GM18505 (cell line): ENCODE data around the gene MAJIN.
"Not testable (repeated sequence)": the region's sequence is repeated elsewhere in the genome, so short reads cannot be mapped to it uniquely, and the experiment has no call there.

ENCODE experiments used
- ATAC-seq: cut with Tn5 transposase; IDR thresholded peaks from one replicate; pipeline ENCODE4 v1.9.1; 2021; ENCODE audit not compliant: unreplicated experiment
- POLR2A ChIP-seq: IDR thresholded peaks from 4 replicates; pipeline ENCODE4 v1.6.1; 2011; ENCODE audit warnings: borderline replicate concordance; ENCODE audit not compliant: insufficient read depth, insufficient read length; ENCODE audit errors: extremely low read depth

Gene MAJIN, protein sequence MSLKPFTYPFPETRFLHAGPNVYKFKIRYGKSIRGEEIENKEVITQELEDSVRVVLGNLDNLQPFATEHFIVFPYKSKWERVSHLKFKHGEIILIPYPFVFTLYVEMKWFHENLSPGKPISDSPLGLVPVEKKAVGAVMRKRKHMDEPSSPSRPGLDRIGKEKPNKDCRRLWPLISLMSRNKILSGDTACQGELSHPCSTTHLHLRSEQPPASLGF

DNA sequence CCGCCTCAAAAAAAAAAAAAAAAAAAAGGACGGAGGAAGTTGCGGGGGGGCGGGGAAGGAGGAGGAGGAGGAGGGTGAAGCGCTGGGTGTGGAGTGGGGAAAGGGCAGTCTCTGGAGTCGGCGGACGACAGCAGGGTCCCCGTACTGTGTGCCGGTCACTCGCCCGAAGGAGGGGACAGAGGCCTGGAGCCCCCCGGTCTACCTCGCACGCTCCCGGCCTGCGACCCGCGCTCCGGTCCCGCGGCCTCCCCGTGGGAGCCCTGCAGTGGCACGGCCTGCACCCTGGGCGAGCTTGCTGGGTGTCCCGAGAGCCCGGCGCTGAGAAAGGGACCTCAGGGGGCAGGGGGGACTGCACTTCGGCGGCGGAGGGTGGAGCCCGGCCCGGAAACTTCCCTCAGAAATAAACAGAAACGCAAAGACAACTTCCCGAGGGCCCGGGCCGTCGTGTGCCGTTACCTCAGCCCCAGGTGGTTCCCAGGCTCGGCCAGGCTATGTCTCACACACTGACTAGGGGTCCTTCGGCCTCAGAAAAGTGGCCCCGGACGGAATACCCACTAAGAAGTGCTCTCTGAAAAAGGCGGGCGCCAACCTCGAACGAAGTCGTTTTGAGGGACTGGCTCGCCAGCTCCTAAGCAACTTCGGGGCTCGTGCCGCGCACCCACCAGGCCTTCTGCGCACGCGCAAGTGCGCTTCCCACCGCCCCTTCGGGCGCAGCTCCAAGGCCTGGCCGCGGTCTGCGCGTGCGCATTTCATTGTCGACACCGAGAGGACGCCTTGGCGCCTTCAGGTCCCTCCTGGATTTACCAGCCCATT, at the start of gene MAJIN:
Gene MAJIN (minus strand): TSS at position 688 of the 813 bp plus-strand sequence. CDS start 12,703 bp downstream, outside the sequence.
- no peak for ATAC-seq
- TF ChIP-seq POLR2A, result no peak

DNA sequence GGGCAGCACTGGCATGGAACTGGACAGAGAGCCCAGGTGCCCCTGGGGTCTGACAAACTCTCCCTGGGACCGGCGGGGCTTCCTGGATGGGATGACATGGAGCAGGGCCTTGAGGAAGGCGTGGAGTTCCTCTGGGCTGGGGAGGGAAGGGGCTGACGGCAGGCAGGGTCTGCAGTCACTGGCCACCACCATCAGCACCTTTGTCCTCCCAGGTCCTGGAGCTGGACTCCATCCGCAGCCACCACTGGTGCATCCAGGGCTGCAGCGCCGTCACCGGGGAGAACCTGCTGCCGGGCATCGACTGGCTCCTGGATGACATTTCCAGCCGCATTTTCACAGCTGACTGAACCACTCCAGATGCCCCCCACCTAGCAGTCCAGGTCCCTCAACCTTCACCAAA, 49.6 kb upstream of the MAJIN start:
- ATAC-seq, result no peak
- TF ChIP-seq POLR2A, result no peak

DNA sequence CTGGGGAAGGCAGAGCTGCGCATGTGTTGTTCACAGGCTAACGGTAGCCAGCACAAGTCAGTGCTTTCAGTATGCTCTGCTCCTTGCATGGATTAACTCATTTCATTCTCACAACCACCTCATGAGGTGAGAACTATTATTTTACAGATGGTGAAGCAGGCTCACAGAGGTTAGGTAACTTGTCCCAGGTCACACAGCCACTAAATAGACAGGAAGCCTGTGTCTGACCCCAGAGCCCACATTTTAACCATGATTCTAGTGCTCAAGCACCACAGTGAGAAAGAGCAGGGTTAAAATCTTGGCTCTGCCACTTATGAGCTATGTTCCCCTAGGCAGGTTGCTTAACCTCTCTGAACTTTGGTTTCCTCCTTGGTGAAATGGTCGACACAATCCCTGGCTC, 49.1 kb upstream of the MAJIN start:
- no peak for TF ChIP-seq POLR2A
- ATAC-seq, result no peak

DNA sequence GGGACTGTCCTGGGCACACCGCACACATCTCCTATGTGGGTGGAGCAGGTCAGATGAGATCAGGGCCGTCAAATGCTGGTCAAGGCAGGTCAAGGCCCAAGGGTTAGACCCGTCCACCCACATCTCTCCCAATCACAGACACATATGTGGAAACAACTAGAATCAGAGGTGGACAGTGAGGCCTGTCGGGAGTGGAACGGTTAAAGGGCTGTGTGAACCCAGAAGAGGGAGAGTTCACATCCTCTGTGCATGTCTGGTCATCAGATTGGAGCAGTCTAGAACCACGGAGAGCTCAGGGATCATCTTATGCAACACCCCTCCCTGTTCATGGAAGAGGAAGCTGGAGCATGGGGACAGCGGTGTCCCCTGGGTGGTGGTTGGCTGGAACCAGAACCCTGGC, 47.9 kb upstream of the MAJIN start:
- TF ChIP-seq POLR2A, result no peak
- no peak for ATAC-seq

DNA sequence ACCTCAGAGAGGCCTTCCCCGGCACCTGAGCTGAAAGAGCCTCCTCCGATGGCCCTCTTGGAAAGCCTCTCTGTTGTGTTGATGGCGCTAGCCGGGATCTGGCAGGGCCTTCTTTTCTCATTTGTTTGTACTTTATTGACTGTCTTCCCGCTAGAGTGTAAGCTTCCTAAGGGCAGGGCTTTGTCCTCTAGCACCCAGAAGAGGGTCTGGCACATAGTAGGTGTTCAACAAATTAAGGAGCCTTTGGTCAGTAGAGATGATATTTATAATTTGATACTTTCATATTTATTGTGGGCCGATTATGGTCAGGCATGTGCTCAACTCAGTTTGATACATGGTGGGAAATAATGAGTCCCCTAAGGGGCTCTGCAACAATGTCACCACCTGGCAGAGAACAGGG, 46.0 kb upstream of the MAJIN start:
- no peak for TF ChIP-seq POLR2A
- ATAC-seq, result no peak

DNA sequence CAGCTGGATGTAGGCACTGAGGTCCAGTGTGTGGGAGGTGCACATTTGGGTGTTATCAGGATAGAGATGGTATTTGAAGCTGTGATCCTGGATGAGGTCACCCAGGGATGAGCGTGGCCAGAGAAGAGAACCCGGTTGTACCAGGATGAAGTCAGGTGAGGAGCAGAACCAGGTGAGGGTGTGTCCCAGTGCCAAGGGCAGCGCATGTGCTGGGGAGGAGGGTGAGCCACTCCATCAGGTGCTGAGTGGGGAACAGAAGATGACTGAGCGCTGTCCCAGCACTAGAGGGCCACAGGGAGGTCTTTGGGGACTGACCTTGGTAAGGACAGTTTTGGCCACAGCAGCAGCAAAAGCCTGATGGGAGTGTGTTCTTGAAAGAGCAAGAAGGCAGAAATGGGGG, 44.8 kb upstream of the MAJIN start:
- no peak for ATAC-seq
- TF ChIP-seq POLR2A, result no peak

DNA sequence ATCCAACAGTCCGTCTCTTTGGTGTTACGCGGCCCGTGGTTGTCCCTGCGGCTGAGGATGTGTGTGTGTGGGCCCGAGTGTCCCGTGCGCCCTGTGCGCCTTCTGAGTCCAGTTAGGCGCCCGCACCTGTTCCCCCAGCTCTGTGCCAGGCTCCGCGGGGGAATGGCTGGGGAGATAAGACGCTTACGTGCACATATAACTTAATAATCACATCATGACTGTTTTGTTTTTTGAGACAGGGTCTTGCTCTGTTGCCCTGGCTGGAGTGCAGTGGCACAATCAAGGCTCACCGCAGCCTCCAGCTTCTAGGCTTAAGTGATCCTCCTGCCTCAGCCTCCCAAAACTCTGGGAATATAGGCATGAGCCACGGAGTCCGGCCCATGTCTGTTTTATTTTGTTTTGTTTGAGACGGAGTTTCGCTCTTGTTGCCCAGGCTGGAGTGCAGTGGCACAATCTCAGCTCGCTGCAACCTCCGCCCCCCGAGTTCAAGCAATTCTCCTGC, 42.9 kb upstream of the MAJIN start:
- no peak for ATAC-seq
- TF ChIP-seq POLR2A, result no peak

- TF ChIP-seq POLR2A, result peak; percentile 61
- peak; percentile 79 for ATAC-seq
These were observed 42.2 kb upstream of the MAJIN start, which contains the start of gene ARL2 for GRCh38 chr11:65013888-65014725. Gene ARL2, plus strand, starts transcription at chr11:65014160. Its CDS starts 48 bp downstream, at chr11:65014208.

DNA sequence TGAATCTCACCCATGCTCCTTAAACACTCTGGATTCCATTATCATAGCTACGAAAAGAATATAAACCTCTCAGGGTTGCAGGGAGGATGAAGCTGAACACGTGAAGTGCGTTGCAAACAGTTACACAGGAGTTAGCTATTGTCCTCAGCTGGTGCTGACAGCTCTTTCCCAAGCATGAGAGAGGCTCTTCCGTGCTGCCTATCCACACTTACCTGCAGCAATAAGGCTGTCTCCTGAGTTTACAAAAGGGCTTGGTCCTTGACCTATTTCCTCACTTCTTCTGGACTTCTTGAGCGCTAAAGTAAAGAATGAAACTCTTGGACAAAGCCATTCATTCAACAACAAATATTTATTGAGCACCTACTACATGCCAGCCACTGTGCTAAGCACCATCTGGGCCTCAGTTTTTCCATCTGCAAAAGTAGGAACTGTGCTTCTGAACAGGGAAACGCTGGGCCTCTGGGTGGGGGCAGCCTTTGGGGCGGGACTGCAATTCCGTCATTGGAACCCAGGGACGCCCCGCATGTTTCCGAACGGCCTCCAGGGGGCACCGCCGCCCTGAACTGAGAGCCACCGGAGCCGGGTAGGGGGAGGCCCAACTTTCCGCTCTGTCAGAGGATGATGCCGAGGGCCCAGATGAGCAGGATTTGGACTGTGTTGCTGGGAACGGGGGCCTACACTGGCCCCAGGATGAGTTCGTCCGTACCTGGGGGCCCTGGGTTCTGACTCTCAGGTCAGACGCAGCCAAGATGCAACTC, 41.4 kb upstream of the MAJIN start:
- peak; percentile 72 for ATAC-seq
- no peak for TF ChIP-seq POLR2A

GRCh38 chr11:65008873-65009272, 37.0 kb upstream of the MAJIN start:
- no peak for TF ChIP-seq POLR2A
- no peak for ATAC-seq

GRCh38 chr11:65008016-65008415, 36.1 kb upstream of the MAJIN start:
- no peak for ATAC-seq
- no peak for TF ChIP-seq POLR2A

GRCh38 chr11:65003968-65004367, 32.1 kb upstream of the MAJIN start:
- ATAC-seq, result not testable (repeated sequence)

DNA sequence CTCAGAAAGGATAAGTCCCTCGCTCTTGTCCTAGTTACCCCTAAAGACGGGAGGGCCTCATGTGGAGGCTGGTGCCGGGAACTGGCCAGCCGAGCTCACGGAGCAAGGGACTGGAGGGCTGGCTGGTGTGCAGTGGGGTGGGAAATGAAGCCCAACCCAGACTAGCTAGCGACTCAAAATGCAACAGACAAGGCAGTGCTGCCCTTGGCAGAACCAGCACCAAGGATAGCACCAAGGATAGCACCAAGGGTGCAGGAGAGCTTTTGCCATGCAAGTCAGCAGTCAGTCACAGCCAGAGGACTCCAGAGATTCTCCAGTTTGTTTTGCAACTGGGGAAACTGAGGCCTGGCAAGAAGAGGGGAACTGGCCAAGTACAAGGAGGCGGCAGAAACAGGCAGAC, 31.4 kb upstream of the MAJIN start:
- ATAC-seq, result no peak

DNA sequence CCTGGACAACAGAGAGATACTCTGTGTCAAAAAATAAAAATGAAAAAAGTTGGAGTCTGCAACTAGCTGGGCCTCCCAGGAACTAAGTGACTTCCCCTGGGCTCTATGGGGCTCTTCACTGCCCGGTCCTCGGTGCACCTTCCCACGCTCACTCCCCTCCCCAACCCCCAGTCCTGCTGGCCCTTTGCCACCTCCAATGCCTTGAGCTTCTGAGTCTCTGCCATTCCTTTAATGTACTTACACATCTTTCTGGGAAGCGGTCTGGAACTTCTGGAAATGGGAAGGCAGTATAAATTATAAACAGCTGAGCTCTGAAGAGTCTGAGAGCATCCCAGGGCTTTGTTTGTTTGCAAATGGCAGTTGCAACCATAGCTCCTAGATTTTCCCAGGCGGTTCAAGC, 30.8 kb upstream of the MAJIN start:
- no peak for ATAC-seq
- TF ChIP-seq POLR2A, result no peak

More for the DNA sequence above, 31.4 kb upstream of the MAJIN start:
- TF ChIP-seq POLR2A, result no peak
